ENCODE results near the gene IL13RA2. TPM values are rescaled to one million over a fixed set of nuclear protein-coding genes. Genes with fewer than 3 reads are reported as not detected.

IL13RA2 gene
- total RNA-seq, 1 donor from 2014 or later = 0.74 TPM

DNA sequence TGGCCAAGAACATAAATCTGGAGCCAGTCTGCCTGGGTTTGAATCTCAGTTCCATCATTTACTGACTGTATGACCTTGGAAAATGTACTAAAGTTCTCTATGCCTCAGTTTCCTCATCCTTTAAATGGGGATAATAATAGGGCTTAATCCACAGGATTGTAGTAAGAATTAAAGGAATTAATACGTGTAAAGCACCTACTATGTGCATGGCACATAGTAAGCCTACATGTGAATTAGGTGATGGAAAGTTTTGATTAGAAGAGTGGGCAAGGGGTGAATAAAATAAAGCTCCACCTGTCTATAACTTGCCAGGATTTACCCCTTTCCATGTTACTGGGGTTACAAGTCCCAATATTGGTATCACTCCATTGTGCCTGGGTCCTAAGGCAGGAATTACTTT is 35.8 kb upstream of the IL13RA2 start:
- Histone ChIP-seq H3K27me3 (no peaks in the 10 kb centered on the region), H3K4me3 (no peak overlapping the region), H3K36me3 (no peaks in the 10 kb centered on the region), H3K27ac (no peak overlapping the region), H3K4me1 (no peaks in the 10 kb centered on the region), H3K9me3 (no peaks in the 10 kb centered on the region)
- TF ChIP-seq POLR2A (IDR thresholded peaks at IDR 0.05) (no peak), POLR2AphosphoS5 (IDR thresholded peaks at IDR 0.05; ENCODE audit: insufficient read depth in 1 of 2, low read depth in 1 of 2) (no peak)
- TF ChIP-seq, protein P1, sequence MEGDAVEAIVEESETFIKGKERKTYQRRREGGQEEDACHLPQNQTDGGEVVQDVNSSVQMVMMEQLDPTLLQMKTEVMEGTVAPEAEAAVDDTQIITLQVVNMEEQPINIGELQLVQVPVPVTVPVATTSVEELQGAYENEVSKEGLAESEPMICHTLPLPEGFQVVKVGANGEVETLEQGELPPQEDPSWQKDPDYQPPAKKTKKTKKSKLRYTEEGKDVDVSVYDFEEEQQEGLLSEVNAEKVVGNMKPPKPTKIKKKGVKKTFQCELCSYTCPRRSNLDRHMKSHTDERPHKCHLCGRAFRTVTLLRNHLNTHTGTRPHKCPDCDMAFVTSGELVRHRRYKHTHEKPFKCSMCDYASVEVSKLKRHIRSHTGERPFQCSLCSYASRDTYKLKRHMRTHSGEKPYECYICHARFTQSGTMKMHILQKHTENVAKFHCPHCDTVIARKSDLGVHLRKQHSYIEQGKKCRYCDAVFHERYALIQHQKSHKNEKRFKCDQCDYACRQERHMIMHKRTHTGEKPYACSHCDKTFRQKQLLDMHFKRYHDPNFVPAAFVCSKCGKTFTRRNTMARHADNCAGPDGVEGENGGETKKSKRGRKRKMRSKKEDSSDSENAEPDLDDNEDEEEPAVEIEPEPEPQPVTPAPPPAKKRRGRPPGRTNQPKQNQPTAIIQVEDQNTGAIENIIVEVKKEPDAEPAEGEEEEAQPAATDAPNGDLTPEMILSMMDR (IDR thresholded peaks at IDR 0.05) = no peak
- intact Hi-C loops (cut with DNase I) = no loop called here
- DNase-seq (ENCODE audit: extremely low spot score in 2 of 2) = no peak

DNA sequence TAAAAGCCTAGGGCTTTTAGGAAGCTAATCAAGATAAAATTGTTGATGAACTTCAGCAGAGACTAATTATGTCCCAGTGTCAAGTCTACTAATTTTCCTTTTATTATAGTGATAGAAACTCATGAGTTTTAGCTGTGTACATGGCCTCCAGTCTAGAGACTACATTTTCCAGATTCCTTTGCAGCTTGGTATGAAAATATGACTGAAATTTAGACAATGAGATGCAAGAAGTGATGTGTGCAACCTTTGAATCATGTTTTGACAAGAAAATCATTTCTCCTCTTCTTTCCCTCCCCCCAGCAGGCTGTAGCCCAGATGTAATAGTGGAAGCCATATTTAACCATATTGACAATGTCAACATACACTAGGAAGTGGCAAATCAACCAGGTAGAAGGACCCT is 30.3 kb upstream of the IL13RA2 start:
- no peaks in the 10 kb centered on the region for H3K36me3 ChIP-seq
- H3K27ac ChIP-seq = no peak overlapping the region
- H3K4me1 ChIP-seq = no peaks in the 10 kb centered on the region
- H3K9me3 ChIP-seq = no peaks in the 10 kb centered on the region
- no peak overlapping the region for H3K4me3 ChIP-seq
- TF ChIP-seq, protein P1 (IDR thresholded peaks at IDR 0.05) = no peak
- no peak for TF ChIP-seq POLR2AphosphoS5 (IDR thresholded peaks at IDR 0.05; ENCODE audit: insufficient read depth in 1 of 2, low read depth in 1 of 2)
- TF ChIP-seq POLR2A (IDR thresholded peaks at IDR 0.05) = no peak
- no peak for DNase-seq (ENCODE audit: extremely low spot score in 2 of 2)
- intact Hi-C loops (cut with DNase I) = no loop called here
- no peaks in the 10 kb centered on the region for H3K27me3 ChIP-seq

DNA sequence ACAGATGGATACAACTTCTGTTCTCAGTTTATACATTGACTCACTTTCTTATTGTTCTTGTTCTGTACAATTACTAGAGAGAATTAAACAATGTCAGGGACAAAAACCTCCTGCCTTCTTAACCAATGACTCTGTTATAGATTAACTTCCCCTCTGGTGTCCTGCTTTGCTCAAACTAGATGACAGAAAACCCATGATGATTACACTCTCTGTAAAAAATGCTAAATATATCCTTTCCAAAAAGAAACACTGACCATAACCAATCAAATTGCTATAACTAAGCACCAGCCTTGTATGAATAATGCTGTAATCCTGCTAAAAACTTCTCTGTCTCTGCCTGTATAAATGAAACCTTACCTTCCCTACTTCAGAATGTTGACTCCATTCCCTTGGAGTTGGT is 29.8 kb upstream of the IL13RA2 start:
- no peak for DNase-seq (ENCODE audit: extremely low spot score in 2 of 2)
- Histone ChIP-seq H3K27ac (no peak overlapping the region), H3K9me3 (no peaks in the 10 kb centered on the region), H3K4me1 (no peaks in the 10 kb centered on the region), H3K36me3 (no peaks in the 10 kb centered on the region), H3K4me3 (no peak overlapping the region), H3K27me3 (no peaks in the 10 kb centered on the region)
- no peak for TF ChIP-seq POLR2AphosphoS5 (IDR thresholded peaks at IDR 0.05; ENCODE audit: insufficient read depth in 1 of 2, low read depth in 1 of 2)
- TF ChIP-seq POLR2A (IDR thresholded peaks at IDR 0.05) = no peak
- TF ChIP-seq, protein P1 (IDR thresholded peaks at IDR 0.05) = no peak
- intact Hi-C loops (cut with DNase I) = no loop called here

DNA sequence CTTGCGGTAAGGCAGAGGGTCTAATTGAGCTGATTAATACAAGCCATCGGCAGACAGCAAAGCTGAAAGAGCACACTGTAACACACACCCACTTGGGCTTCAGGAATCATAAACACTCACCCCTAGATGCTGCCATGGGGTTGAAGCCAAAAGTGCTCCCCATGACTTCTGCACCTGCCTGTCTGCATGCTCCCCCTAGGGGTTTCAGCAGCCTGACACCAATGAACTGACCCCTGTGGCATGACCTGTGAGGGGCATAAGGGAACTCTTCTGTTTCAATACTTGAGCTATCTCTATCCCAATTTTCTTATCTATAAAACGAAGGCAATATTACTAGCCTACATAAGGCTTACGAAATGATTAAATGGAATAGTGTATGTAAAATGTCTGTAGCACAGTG is 23.0 kb upstream of the IL13RA2 start:
- TF ChIP-seq POLR2A (IDR thresholded peaks at IDR 0.05) (no peak), POLR2AphosphoS5 (IDR thresholded peaks at IDR 0.05; ENCODE audit: insufficient read depth in 1 of 2, low read depth in 1 of 2) (no peak)
- TF ChIP-seq, protein P1 (IDR thresholded peaks at IDR 0.05) = no peak
- Histone ChIP-seq H3K27ac (no peak overlapping the region), H3K4me3 (no peak overlapping the region), H3K36me3 (no peaks in the 10 kb centered on the region), H3K27me3 (no peaks in the 10 kb centered on the region), H3K4me1 (no peaks in the 10 kb centered on the region), H3K9me3 (no peaks in the 10 kb centered on the region)
- intact Hi-C loops (cut with DNase I) = no loop called here
- DNase-seq (ENCODE audit: extremely low spot score in 2 of 2) = no peak

DNA sequence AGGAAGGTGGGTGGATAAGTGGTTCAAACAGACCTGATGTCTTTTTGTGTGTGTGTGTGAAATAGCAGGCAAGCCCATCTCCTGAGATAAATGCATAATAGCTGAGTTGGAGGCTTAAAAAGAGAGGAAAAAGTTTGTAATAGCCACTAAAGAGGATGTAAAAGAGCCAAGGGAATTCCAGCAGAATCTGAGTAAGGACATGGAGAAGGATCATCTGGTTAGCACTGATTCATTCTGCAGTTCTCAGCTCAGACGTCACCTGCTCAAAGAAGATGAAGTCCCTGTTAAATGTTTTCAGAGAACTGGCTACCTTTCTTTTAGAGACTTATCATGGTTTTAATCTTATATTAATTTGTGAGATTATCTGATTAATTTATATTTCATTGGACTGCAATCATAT is 21.0 kb upstream of the IL13RA2 start:
- H3K9me3 ChIP-seq = no peaks in the 10 kb centered on the region
- H3K27me3 ChIP-seq = no peaks in the 10 kb centered on the region
- DNase-seq (ENCODE audit: extremely low spot score in 2 of 2) = no peak

More for the DNA sequence above, 21.0 kb upstream of the IL13RA2 start:
- Histone ChIP-seq H3K36me3 (no peaks in the 10 kb centered on the region), H3K4me1 (no peaks in the 10 kb centered on the region), H3K27ac (no peak overlapping the region), H3K4me3 (no peak overlapping the region)
- no peak for TF ChIP-seq POLR2AphosphoS5 (IDR thresholded peaks at IDR 0.05; ENCODE audit: insufficient read depth in 1 of 2, low read depth in 1 of 2)
- TF ChIP-seq POLR2A (IDR thresholded peaks at IDR 0.05) = no peak
- TF ChIP-seq, protein P1 (IDR thresholded peaks at IDR 0.05) = no peak
- intact Hi-C loops (cut with DNase I) = no loop called here

Measured in vagina (tissue), 2 donors.